ENCODE results near the gene ISOC1. TPM values are rescaled to one million over a fixed set of nuclear protein-coding genes. Genes with fewer than 3 reads are reported as not detected.

ISOC1 gene
- total RNA-seq, 1 experiment from 2014 or later = 55.2 TPM

- peak; percentile 60 for DNase-seq (ENCODE audit: low spot score)
These were observed 663 bp downstream of the ISOC1 start for GRCh38 chr5:129094924-129095899.

- DNase-seq (ENCODE audit: low spot score) = no peak
These were observed 1.9 kb downstream of the ISOC1 start for GRCh38 chr5:129096382-129096991.

GRCh38 chr5:129097498-129098296 lies 3.1 kb downstream of the ISOC1 start:
- DNase-seq (ENCODE audit: low spot score) = no peak

GRCh38 chr5:129098488-129099183 lies 4.1 kb downstream of the ISOC1 start:
- peak; percentile 13 for DNase-seq (ENCODE audit: low spot score)

- no peak for DNase-seq (ENCODE audit: low spot score)
These were observed 4.6 kb downstream of the ISOC1 start for GRCh38 chr5:129099184-129099569.

GRCh38 chr5:129101794-129102193 lies 7.2 kb downstream of the ISOC1 start:
- no peak for DNase-seq (ENCODE audit: low spot score)

GRCh38 chr5:129103397-129103796 lies 8.8 kb downstream of the ISOC1 start:
- DNase-seq (ENCODE audit: low spot score) = no peak

- DNase-seq (ENCODE audit: low spot score) = no peak
These were observed 10.4 kb downstream of the ISOC1 start for GRCh38 chr5:129104915-129105455.

- no peak for DNase-seq (ENCODE audit: low spot score)
These were observed 13.1 kb downstream of the ISOC1 start for GRCh38 chr5:129107637-129108036.

GRCh38 chr5:129110742-129111141 lies 16.2 kb downstream of the ISOC1 start:
- no peak for DNase-seq (ENCODE audit: low spot score)

- no peak for DNase-seq (ENCODE audit: low spot score)
These were observed 16.8 kb downstream of the ISOC1 start for GRCh38 chr5:129111351-129111750.

GRCh38 chr5:129112295-129112694 lies 17.7 kb downstream of the ISOC1 start:
- no peak for DNase-seq (ENCODE audit: low spot score)

GRCh38 chr5:129113867-129114266 lies 19.3 kb downstream of the ISOC1 start:
- DNase-seq (ENCODE audit: low spot score) = no peak

- DNase-seq (ENCODE audit: low spot score) = no peak
These were observed 20.1 kb downstream of the ISOC1 start for GRCh38 chr5:129114539-129115193.

- no peak for DNase-seq (ENCODE audit: low spot score)
These were observed 21.1 kb downstream of the ISOC1 start for GRCh38 chr5:129115680-129116079.

GRCh38 chr5:129116797-129117196 lies 22.2 kb downstream of the ISOC1 start:
- DNase-seq (ENCODE audit: low spot score) = no peak

GRCh38 chr5:129118405-129118804 lies 23.9 kb downstream of the ISOC1 start:
- peak; percentile 14 for DNase-seq (ENCODE audit: low spot score)

- DNase-seq (ENCODE audit: low spot score) = no peak
These were observed 24.3 kb downstream of the ISOC1 start for GRCh38 chr5:129118826-129119225.

- no peak for DNase-seq (ENCODE audit: low spot score)
These were observed 25.6 kb downstream of the ISOC1 start for GRCh38 chr5:129120158-129120581.

GRCh38 chr5:129122560-129122959 lies 28.0 kb downstream of the ISOC1 start:
- DNase-seq (ENCODE audit: low spot score) = no peak

- DNase-seq (ENCODE audit: low spot score) = no peak
These were observed 30.1 kb downstream of the ISOC1 start for GRCh38 chr5:129124608-129125007.
